ENCODE data around the gene MTRF1. TPM values are rescaled to one million over a fixed set of nuclear protein-coding genes. Genes with fewer than 3 reads are reported as not detected.

The MTRF1 gene
- total RNA-seq, 1 donor from 2014 or later, result 17.2 TPM

- H3K4me3 Mint-ChIP-seq, result no peak overlapping the region
- TF ChIP-seq CTCF (conservative IDR thresholded peaks at IDR 0.05), result no peak
Measured at GRCh38 chr13:41296879-41297646, 33.7 kb upstream of the MTRF1 start.

GRCh38 chr13:41295973-41296372 lies 32.6 kb upstream of the MTRF1 start:
- no peak for TF ChIP-seq CTCF (conservative IDR thresholded peaks at IDR 0.05)
- Mint-ChIP-seq H3K9me3 (no peaks in the 10 kb centered on the region), H3K4me3 (no peak overlapping the region), H3K27ac (ENCODE audit: unreplicated experiment) (no peak overlapping the region), H3K4me1 (no peaks in the 10 kb centered on the region), H3K36me3 (ENCODE audit: low read depth) (peaks cover 3% of the 10 kb centered on the region), H3K27me3 (ENCODE audit: low read depth) (no peaks in the 10 kb centered on the region)
- DNase-seq (ENCODE audit: low read depth, low spot score), result no peak

More at GRCh38 chr13:41296879-41297646, 33.7 kb upstream of the MTRF1 start:
- H3K27me3 Mint-ChIP-seq (ENCODE audit: low read depth), result no peaks in the 10 kb centered on the region
- no peaks in the 10 kb centered on the region for H3K36me3 Mint-ChIP-seq (ENCODE audit: low read depth)
- no peaks in the 10 kb centered on the region for H3K9me3 Mint-ChIP-seq
- no peak for DNase-seq (ENCODE audit: low read depth, low spot score)
- H3K4me1 Mint-ChIP-seq, result no peaks in the 10 kb centered on the region
- no peak overlapping the region for H3K27ac Mint-ChIP-seq (ENCODE audit: unreplicated experiment)

- Mint-ChIP-seq H3K9me3 (no peaks in the 10 kb centered on the region), H3K27me3 (ENCODE audit: low read depth) (no peaks in the 10 kb centered on the region), H3K36me3 (ENCODE audit: low read depth) (peaks cover 3% of the 10 kb centered on the region), H3K27ac (ENCODE audit: unreplicated experiment) (no peak overlapping the region), H3K4me1 (no peaks in the 10 kb centered on the region), H3K4me3 (no peak overlapping the region)
- TF ChIP-seq CTCF (conservative IDR thresholded peaks at IDR 0.05), result no peak
- no peak for DNase-seq (ENCODE audit: low read depth, low spot score)
Measured at GRCh38 chr13:41294914-41295313, 31.5 kb upstream of the MTRF1 start.

GRCh38 chr13:41293272-41293671 lies 29.9 kb upstream of the MTRF1 start:
- no peak for TF ChIP-seq CTCF (conservative IDR thresholded peaks at IDR 0.05)
- H3K27ac Mint-ChIP-seq (ENCODE audit: unreplicated experiment), result no peak overlapping the region
- H3K27me3 Mint-ChIP-seq (ENCODE audit: low read depth), result no peaks in the 10 kb centered on the region
- H3K4me1 Mint-ChIP-seq, result no peaks in the 10 kb centered on the region
- no peak overlapping the region for H3K4me3 Mint-ChIP-seq
- no peak for DNase-seq (ENCODE audit: low read depth, low spot score)
- peaks cover 3% of the 10 kb centered on the region for H3K36me3 Mint-ChIP-seq (ENCODE audit: low read depth)
- peaks cover 4% of the 10 kb centered on the region for H3K9me3 Mint-ChIP-seq

- no peak for DNase-seq (ENCODE audit: low read depth, low spot score)
- Mint-ChIP-seq H3K27me3 (ENCODE audit: low read depth) (no peaks in the 10 kb centered on the region), H3K4me1 (no peaks in the 10 kb centered on the region), H3K4me3 (no peak overlapping the region), H3K27ac (ENCODE audit: unreplicated experiment) (no peak overlapping the region), H3K36me3 (ENCODE audit: low read depth) (peaks cover 3% of the 10 kb centered on the region), H3K9me3 (peaks cover 4% of the 10 kb centered on the region)
- TF ChIP-seq CTCF (conservative IDR thresholded peaks at IDR 0.05), result no peak
Measured at GRCh38 chr13:41291246-41291645, 27.9 kb upstream of the MTRF1 start.
